ENCODE measurements around the gene HERPUD2.
"Not testable (repeated sequence)": the region's sequence is repeated elsewhere in the genome, so short reads cannot be mapped to it uniquely, and the experiment has no call there.

Gene HERPUD2

GRCh38 chr7:35701287-35701900 is 6.5 kb upstream of the HERPUD2 start:
- Histone ChIP-seq H3K4me1 (ENCODE audit: insufficient read depth, low read length) (peaks cover 21% of the 10 kb centered on the region), H3K9ac (ENCODE audit: low read depth, low read length) (no peak overlapping the region), H3K9me3 (ENCODE audit: control insufficient read depth, insufficient read depth, low read length) (no peaks in the 10 kb centered on the region), H3K36me3 (ENCODE audit: insufficient read depth, low read length) (no peaks in the 10 kb centered on the region)

DNA sequence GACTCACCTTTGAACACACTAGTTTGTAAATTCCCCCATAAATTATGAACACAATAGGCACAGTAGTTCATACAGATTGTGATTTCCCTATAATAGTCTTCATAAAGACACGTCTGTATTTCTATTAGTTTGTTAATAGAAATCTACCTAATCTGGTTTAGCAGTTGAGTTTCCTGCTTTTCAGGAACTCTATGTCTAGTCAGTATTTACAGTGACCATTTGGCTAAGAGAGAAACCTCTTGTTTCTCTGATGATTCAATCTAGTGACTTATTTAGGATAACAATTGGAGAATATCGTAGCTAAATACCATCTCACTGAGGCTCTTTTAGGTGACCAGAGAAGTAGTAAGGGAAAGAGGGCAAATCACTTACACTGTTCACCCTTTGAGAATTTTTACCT is 5.9 kb upstream of the HERPUD2 start:
- Histone ChIP-seq H3K9me3 (ENCODE audit: control insufficient read depth, insufficient read depth, low read length) (no peaks in the 10 kb centered on the region), H3K36me3 (ENCODE audit: insufficient read depth, low read length) (no peaks in the 10 kb centered on the region), H3K4me1 (ENCODE audit: insufficient read depth, low read length) (peaks cover 26% of the 10 kb centered on the region), H3K9ac (ENCODE audit: low read depth, low read length) (no peak overlapping the region)

GRCh38 chr7:35700333-35700732 is 5.4 kb upstream of the HERPUD2 start:
- no peaks in the 10 kb centered on the region for H3K9me3 ChIP-seq (ENCODE audit: control insufficient read depth, insufficient read depth, low read length)
- H3K9ac ChIP-seq (ENCODE audit: low read depth, low read length) = no peak overlapping the region
- H3K36me3 ChIP-seq (ENCODE audit: insufficient read depth, low read length) = no peaks in the 10 kb centered on the region
- H3K4me1 ChIP-seq (ENCODE audit: insufficient read depth, low read length) = peaks cover 27% of the 10 kb centered on the region

DNA sequence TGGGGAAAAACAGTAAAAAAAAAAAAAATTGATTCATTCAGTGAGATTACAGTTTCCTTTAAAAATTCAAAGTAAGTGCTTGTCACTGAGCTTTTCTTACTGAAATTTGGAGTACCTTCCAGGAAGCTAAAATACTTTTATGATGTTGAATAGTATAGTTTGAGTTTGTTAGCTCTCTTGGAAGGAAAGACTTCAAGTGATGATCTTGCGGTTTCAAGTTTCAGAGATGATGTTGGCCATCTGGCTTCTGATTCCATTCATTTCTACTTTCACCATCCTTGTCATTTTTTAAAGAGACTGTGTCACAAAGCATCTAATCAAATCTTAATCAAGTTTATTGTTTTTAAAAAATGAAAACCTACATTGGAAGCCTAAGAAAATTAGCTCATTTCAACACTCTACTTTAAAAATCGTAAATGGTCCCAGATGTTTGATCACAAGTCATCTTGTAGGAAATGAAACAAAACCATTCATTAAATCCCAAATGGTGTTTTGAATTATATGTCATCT is 4.9 kb upstream of the HERPUD2 start:
- H3K4me1 ChIP-seq (ENCODE audit: insufficient read depth, low read length) = peaks cover 27% of the 10 kb centered on the region
- no peaks in the 10 kb centered on the region for H3K9me3 ChIP-seq (ENCODE audit: control insufficient read depth, insufficient read depth, low read length)
- no peak overlapping the region for H3K9ac ChIP-seq (ENCODE audit: low read depth, low read length)
- H3K36me3 ChIP-seq (ENCODE audit: insufficient read depth, low read length) = no peaks in the 10 kb centered on the region

GRCh38 chr7:35698382-35698781 is 3.4 kb upstream of the HERPUD2 start:
- not testable (repeated sequence) for H3K9me3 ChIP-seq (ENCODE audit: control insufficient read depth, insufficient read depth, low read length); H3K9ac ChIP-seq (ENCODE audit: low read depth, low read length); H3K36me3 ChIP-seq (ENCODE audit: insufficient read depth, low read length)
- H3K4me1 ChIP-seq (ENCODE audit: insufficient read depth, low read length) = peaks cover 27% of the 10 kb centered on the region

DNA sequence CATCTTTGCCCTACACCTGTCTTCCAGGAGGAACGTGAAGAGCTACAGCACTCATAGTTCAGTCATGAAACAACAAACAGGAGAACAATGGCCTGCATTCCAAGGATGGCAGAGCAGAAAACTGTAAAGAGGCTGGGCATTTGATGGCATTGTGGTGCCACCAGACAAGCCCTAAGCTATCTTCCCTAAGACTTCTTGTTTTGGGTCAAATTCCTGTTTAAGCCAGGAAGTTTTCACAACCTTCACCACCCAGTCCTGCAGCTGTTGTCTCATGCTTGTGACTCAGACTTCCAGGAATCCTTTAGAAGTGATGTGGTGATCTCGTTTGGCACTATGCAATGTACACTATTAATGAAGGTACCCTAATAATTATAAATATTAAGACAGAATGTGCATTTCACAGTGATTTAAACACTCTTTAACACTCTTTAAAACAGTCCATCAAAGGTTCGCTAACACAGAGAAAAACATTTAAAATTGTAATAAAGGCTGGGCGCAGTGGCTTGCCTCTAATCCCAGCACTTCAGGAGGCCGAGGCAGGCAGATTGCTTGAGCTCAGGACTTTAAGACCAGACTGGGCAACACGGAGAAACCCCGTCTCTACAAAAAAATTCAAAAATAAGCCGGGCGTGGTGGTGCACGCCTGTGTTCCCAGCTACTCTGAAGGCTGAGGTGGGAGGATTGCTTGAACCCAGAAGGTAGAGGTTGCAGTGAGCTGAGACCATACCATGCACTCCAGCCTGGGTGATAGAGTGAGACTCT is 2.7 kb upstream of the HERPUD2 start:
- Histone ChIP-seq H3K9me3 (ENCODE audit: control insufficient read depth, insufficient read depth, low read length) (no peaks in the 10 kb centered on the region), H3K9ac (ENCODE audit: low read depth, low read length) (no peak overlapping the region), H3K4me1 (ENCODE audit: insufficient read depth, low read length) (peaks cover 27% of the 10 kb centered on the region), H3K36me3 (ENCODE audit: insufficient read depth, low read length) (no peaks in the 10 kb centered on the region)

DNA sequence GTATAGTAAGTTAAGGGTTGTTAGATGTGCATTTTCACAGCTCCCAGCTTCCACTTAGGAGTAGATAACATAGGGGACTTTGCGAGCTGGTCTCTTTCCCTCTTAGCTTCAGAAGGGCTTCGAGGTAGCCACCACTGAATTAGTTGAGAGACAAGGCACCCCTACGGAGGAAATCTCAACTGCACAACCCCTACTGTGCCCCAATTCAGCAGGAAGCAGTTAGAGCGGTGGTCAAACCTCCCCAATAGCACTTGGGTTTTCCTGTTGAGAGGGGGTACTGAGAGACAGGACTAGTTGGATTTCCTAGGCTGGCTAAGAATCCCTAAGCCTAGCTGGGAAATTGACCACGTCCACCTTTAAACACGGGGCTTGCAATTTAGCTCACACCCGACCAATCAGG is 1.1 kb upstream of the HERPUD2 start:
- Histone ChIP-seq H3K36me3 (ENCODE audit: insufficient read depth, low read length) (no peaks in the 10 kb centered on the region), H3K4me1 (ENCODE audit: insufficient read depth, low read length) (peaks cover 18% of the 10 kb centered on the region), H3K9ac (ENCODE audit: low read depth, low read length) (peak overlapping the region; percentile 80), H3K9me3 (ENCODE audit: control insufficient read depth, insufficient read depth, low read length) (no peaks in the 10 kb centered on the region)

GRCh38 chr7:35695473-35695850 is 527 bp upstream of the HERPUD2 start:
- Histone ChIP-seq H3K36me3 (ENCODE audit: insufficient read depth, low read length) (no peaks in the 10 kb centered on the region), H3K4me1 (ENCODE audit: insufficient read depth, low read length) (peaks cover 18% of the 10 kb centered on the region), H3K9ac (ENCODE audit: low read depth, low read length) (peak overlapping the region; percentile 80), H3K9me3 (ENCODE audit: control insufficient read depth, insufficient read depth, low read length) (no peaks in the 10 kb centered on the region)

- no peaks in the 10 kb centered on the region for H3K9me3 ChIP-seq (ENCODE audit: control insufficient read depth, insufficient read depth, low read length)
- H3K9ac ChIP-seq (ENCODE audit: low read depth, low read length) = peak overlapping the region; percentile 80
- H3K36me3 ChIP-seq (ENCODE audit: insufficient read depth, low read length) = no peaks in the 10 kb centered on the region
- peaks cover 18% of the 10 kb centered on the region for H3K4me1 ChIP-seq (ENCODE audit: insufficient read depth, low read length)
These were observed 663 bp downstream of the HERPUD2 start for GRCh38 chr7:35694161-35694783.

- Histone ChIP-seq H3K36me3 (ENCODE audit: insufficient read depth, low read length) (no peaks in the 10 kb centered on the region), H3K9me3 (ENCODE audit: control insufficient read depth, insufficient read depth, low read length) (no peaks in the 10 kb centered on the region), H3K9ac (ENCODE audit: low read depth, low read length) (peak overlapping the region; percentile 16; the same call in 1 of the 2 replicates), H3K4me1 (ENCODE audit: insufficient read depth, low read length) (peaks cover 8% of the 10 kb centered on the region)
These were observed 3.1 kb downstream of the HERPUD2 start for GRCh38 chr7:35691827-35692307.

DNA sequence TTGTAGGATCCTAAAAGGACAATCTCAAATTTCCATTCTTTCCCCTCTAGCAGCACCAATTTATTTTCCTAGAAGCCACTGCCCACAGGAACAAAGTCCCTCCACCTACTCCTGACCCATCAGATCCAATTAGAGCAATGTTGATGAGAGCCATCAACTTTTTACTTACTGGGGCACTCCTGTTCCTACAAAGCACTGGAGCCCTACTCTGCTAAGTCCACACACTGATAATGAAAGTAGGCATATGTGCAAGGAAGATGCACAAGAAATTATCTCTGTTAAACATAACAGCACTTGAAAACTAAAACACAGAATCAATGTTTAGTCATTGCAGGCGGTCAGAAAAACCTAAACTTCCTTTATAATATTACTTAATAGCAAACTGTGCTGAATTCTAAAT is 3.6 kb downstream of the HERPUD2 start:
- no peaks in the 10 kb centered on the region for H3K9me3 ChIP-seq (ENCODE audit: control insufficient read depth, insufficient read depth, low read length)
- H3K36me3 ChIP-seq (ENCODE audit: insufficient read depth, low read length) = no peaks in the 10 kb centered on the region
- peaks cover 7% of the 10 kb centered on the region; the same call in 1 of the 2 replicates for H3K4me1 ChIP-seq (ENCODE audit: insufficient read depth, low read length)
- H3K9ac ChIP-seq (ENCODE audit: low read depth, low read length) = no peak overlapping the region

DNA sequence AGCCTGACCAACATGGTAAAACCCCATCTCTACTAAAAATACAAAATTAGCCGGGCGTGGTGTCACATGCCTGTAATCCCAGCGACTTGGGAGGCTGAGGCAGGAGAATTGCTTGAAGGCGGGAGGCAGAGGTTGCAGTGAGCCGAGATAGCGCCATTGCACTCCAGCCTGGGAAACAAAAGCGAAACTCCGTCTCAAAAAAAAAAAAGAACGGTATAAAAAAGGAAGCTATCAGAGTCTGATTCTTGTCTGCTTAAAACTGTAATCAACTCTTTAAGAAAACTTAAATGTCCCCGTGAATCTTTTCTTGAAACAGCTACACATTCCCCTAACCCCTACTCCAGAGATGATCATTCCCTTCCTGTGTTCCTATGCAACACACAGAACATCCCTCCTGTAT is 4.3 kb downstream of the HERPUD2 start:
- not testable (repeated sequence) for H3K9me3 ChIP-seq (ENCODE audit: control insufficient read depth, insufficient read depth, low read length); H3K9ac ChIP-seq (ENCODE audit: low read depth, low read length); H3K4me1 ChIP-seq (ENCODE audit: insufficient read depth, low read length); H3K36me3 ChIP-seq (ENCODE audit: insufficient read depth, low read length)

DNA sequence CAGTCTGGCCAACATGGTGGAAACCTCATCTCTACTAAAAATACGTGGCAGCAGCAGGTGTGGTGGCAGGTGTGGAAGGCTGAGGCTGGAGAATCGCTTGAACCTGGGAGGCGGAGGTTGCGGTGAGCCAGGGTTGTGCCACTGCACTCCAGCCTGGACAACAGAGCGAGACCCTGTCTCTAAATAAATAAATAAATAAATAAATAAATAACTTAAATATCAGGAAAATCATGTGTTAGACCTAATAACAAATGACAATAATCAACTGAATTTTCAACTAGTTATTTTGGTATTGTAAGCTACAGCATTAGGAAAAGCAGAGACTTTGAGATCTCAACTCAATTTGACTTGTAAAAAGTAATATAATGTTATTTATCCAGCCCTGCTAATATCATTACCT is 9.2 kb downstream of the HERPUD2 start:
- Histone ChIP-seq H3K36me3 (ENCODE audit: insufficient read depth, low read length) (no peaks in the 10 kb centered on the region), H3K4me1 (ENCODE audit: insufficient read depth, low read length) (peaks cover 5% of the 10 kb centered on the region; the same call in 1 of the 2 replicates), H3K9me3 (ENCODE audit: control insufficient read depth, insufficient read depth, low read length) (no peaks in the 10 kb centered on the region), H3K9ac (ENCODE audit: low read depth, low read length) (no peak overlapping the region)

- Histone ChIP-seq H3K9ac (ENCODE audit: low read depth, low read length) (no peak overlapping the region), H3K36me3 (ENCODE audit: insufficient read depth, low read length) (no peaks in the 10 kb centered on the region), H3K9me3 (ENCODE audit: control insufficient read depth, insufficient read depth, low read length) (no peaks in the 10 kb centered on the region), H3K4me1 (ENCODE audit: insufficient read depth, low read length) (peaks cover 24% of the 10 kb centered on the region)
These were observed 13.5 kb downstream of the HERPUD2 start for GRCh38 chr7:35681231-35682029.

All from ES-I3 (cell line).